ENCODE measurements around the gene CENPP. TPM values are rescaled to one million over a fixed set of nuclear protein-coding genes. Genes with fewer than 3 reads are reported as not detected.

CENPP gene
- total RNA-seq, 1 donor from 2014 or later: 7.7 TPM

GRCh38 chr9:92378865-92379560, 53.3 kb downstream of the CENPP start:
- Mint-ChIP-seq H3K4me3 (ENCODE audit: unreplicated experiment) (no peak overlapping the region), H3K27ac (ENCODE audit: unreplicated experiment) (peak overlapping the region; percentile 38), H3K4me1 (ENCODE audit: low read depth) (peaks cover 55% of the 10 kb centered on the region), H3K9me3 (ENCODE audit: low read depth) (peaks cover 14% of the 10 kb centered on the region), H3K27me3 (ENCODE audit: low read depth) (no peaks in the 10 kb centered on the region), H3K36me3 (ENCODE audit: low read depth) (peaks cover 10% of the 10 kb centered on the region)
- DNase-seq (ENCODE audit: low spot score): no peak
- TF ChIP-seq CTCF (IDR thresholded peaks at IDR 0.05): no peak

DNA sequence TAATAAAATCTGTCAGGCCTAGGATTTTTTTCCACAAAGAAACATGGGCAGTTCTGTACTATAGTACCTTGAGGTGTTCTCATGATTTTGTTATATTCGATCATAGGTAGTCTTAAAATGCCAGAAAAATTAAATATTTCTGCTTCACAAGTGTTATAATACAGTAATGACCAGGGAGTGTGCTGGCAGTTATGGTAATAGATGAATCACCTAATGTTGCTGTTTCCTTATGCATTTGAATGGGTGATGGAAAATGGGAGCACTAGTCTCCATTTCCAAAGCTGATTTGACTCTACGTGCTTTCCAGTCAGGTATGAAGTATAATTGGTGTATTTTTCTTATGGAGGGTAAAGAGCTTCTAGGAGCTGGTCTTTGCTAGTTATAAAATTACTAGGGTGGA, 54.9 kb downstream of the CENPP start:
- H3K27ac Mint-ChIP-seq (ENCODE audit: unreplicated experiment): no peak overlapping the region
- DNase-seq (ENCODE audit: low spot score): no peak
- H3K4me3 Mint-ChIP-seq (ENCODE audit: unreplicated experiment): no peak overlapping the region
- peaks cover 5% of the 10 kb centered on the region for H3K9me3 Mint-ChIP-seq (ENCODE audit: low read depth)
- H3K4me1 Mint-ChIP-seq (ENCODE audit: low read depth): peaks cover 62% of the 10 kb centered on the region
- H3K27me3 Mint-ChIP-seq (ENCODE audit: low read depth): no peaks in the 10 kb centered on the region
- no peak for TF ChIP-seq CTCF (IDR thresholded peaks at IDR 0.05)
- H3K36me3 Mint-ChIP-seq (ENCODE audit: low read depth): peaks cover 2% of the 10 kb centered on the region

GRCh38 chr9:92381775-92382174, 56.0 kb downstream of the CENPP start:
- H3K27ac Mint-ChIP-seq (ENCODE audit: unreplicated experiment): no peak overlapping the region
- no peak for TF ChIP-seq CTCF (IDR thresholded peaks at IDR 0.05)
- H3K4me3 Mint-ChIP-seq (ENCODE audit: unreplicated experiment): no peak overlapping the region

DNA sequence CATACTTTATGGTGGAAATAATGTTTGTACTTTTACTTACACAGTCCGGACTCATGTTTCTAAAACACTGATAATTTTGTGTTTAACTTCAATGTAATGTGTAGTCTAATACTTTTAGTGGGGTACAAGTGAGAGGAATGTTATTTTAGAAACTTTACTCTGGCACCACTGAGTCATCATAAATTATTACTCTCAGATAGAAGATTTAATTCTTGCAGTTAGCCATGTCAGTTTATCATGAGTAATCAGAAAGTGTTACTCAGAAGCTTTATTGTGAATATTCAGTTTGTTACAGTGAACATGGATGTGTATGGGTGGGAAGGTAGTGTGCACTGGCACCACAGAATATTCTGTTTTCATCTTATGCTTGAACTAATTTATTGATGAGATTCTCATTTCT, 58.6 kb downstream of the CENPP start:
- DNase-seq (ENCODE audit: low spot score): no peak
- Mint-ChIP-seq H3K36me3 (ENCODE audit: low read depth) (peaks cover 5% of the 10 kb centered on the region), H3K27me3 (ENCODE audit: low read depth) (no peaks in the 10 kb centered on the region), H3K4me3 (ENCODE audit: unreplicated experiment) (peak overlapping the region; percentile 33), H3K4me1 (ENCODE audit: low read depth) (peaks cover 46% of the 10 kb centered on the region), H3K27ac (ENCODE audit: unreplicated experiment) (peak overlapping the region; percentile 92), H3K9me3 (ENCODE audit: low read depth) (no peaks in the 10 kb centered on the region)
- TF ChIP-seq CTCF (IDR thresholded peaks at IDR 0.05): no peak

More at GRCh38 chr9:92381775-92382174, 56.0 kb downstream of the CENPP start:
- no peak for DNase-seq (ENCODE audit: low spot score)
- Mint-ChIP-seq H3K4me1 (ENCODE audit: low read depth) (peaks cover 66% of the 10 kb centered on the region), H3K36me3 (ENCODE audit: low read depth) (peaks cover 4% of the 10 kb centered on the region), H3K27me3 (ENCODE audit: low read depth) (no peaks in the 10 kb centered on the region), H3K9me3 (ENCODE audit: low read depth) (no peaks in the 10 kb centered on the region)

GRCh38 chr9:92385001-92385400, 59.2 kb downstream of the CENPP start:
- Mint-ChIP-seq H3K9me3 (ENCODE audit: low read depth) (no peaks in the 10 kb centered on the region), H3K4me3 (ENCODE audit: unreplicated experiment) (no peak overlapping the region), H3K36me3 (ENCODE audit: low read depth) (peaks cover 5% of the 10 kb centered on the region), H3K27ac (ENCODE audit: unreplicated experiment) (peak overlapping the region; percentile 92), H3K4me1 (ENCODE audit: low read depth) (peaks cover 45% of the 10 kb centered on the region), H3K27me3 (ENCODE audit: low read depth) (no peaks in the 10 kb centered on the region)
- no peak for TF ChIP-seq CTCF (IDR thresholded peaks at IDR 0.05)
- DNase-seq (ENCODE audit: low spot score): no peak
